Measurements from ENCODE around the gene TIE1. TPM values are rescaled to one million over a fixed set of nuclear protein-coding genes. Genes with fewer than 3 reads are reported as not detected.
"Not testable (repeated sequence)": the region's sequence is repeated elsewhere in the genome, so short reads cannot be mapped to it uniquely, and the experiment has no call there.

Gene TIE1
- total RNA-seq, 1 donor from 2014 or later, result 49.6 TPM

DNA sequence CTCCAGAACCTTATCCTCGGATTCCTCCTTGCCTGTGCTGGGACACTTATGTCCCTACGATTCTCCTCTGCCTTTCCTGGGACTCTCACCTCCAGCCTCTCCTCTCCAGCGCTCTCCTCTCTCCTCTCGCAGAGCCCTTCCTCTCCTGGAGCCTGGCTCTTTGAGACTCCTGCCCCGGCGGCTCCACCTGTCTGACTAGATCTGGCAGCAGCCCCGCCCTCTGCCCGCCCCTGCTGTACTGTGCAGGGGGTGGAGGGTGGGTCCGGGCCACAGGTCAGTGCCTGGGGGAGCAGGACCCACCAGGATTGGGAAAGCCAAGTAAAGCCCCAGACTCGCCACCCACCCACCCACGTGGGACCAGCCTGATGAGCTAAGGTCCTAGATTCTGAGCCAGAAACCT lies 65.4 kb downstream of the TIE1 start:
- Histone ChIP-seq H3K27me3 (ENCODE audit: control insufficient read depth in 3 of 3, insufficient read depth in 3 of 3, low read length in 3 of 3) (no peaks in the 10 kb centered on the region), H3K4me3 (ENCODE audit: low read length in 3 of 3) (no peak overlapping the region), H3K9me3 (ENCODE audit: control insufficient read depth in 3 of 3, low read length in 3 of 3) (no peaks in the 10 kb centered on the region), H3K36me3 (ENCODE audit: control insufficient read depth in 3 of 3, insufficient read depth in 3 of 3, low read length in 3 of 3) (peaks cover 40 to 43% (median 43%) of the 10 kb centered on the region in 3 donors), H3K27ac (ENCODE audit: low read depth, low read length) (no peak overlapping the region), H3K4me1 (ENCODE audit: control insufficient read depth in 3 of 3, insufficient read depth in 3 of 3, low read length in 3 of 3) (peaks cover 19 to 22% (median 20%) of the 10 kb centered on the region in 3 donors), H3K9ac (ENCODE audit: low read depth in 1 of 3, low read length in 3 of 3) (peak overlapping the region in 1 of 3 donors; percentile 40)

DNA sequence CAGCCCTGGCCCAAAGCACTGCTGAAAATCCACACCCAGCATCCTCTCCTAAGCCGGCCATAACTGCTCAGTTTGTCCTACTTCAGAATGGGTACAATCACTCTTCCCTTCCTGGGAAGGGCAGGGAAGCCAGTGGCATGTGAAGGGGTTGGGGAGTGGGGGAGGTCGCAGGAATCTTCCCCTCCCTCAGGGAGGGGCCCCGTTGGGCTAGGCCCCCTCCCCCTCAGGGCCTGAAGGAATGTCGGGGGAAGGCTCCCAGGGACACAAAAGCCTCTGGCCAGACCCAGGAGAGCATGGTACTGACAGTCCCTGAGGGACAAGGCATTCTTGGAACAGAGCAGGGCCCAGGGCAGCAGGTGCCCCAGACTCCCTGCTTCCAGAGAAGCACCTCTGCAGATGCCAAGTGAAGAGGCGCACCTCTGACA lies 65.8 kb downstream of the TIE1 start:
- Histone ChIP-seq H3K27me3 (ENCODE audit: control insufficient read depth in 3 of 3, insufficient read depth in 3 of 3, low read length in 3 of 3) (no peaks in the 10 kb centered on the region), H3K4me3 (ENCODE audit: low read length in 3 of 3) (peak overlapping the region; percentile 76 to 80 (median 78)), H3K9ac (ENCODE audit: low read depth in 1 of 3, low read length in 3 of 3) (peak overlapping the region; percentile 73 to 91 (median 79)), H3K4me1 (ENCODE audit: control insufficient read depth in 3 of 3, insufficient read depth in 3 of 3, low read length in 3 of 3) (peaks cover 19 to 22% (median 20%) of the 10 kb centered on the region in 3 donors), H3K36me3 (ENCODE audit: control insufficient read depth in 3 of 3, insufficient read depth in 3 of 3, low read length in 3 of 3) (peaks cover 36 to 43% (median 38%) of the 10 kb centered on the region in 3 donors), H3K9me3 (ENCODE audit: control insufficient read depth in 3 of 3, low read length in 3 of 3) (no peaks in the 10 kb centered on the region), H3K27ac (ENCODE audit: low read depth, low read length) (peak overlapping the region; percentile 79)

DNA sequence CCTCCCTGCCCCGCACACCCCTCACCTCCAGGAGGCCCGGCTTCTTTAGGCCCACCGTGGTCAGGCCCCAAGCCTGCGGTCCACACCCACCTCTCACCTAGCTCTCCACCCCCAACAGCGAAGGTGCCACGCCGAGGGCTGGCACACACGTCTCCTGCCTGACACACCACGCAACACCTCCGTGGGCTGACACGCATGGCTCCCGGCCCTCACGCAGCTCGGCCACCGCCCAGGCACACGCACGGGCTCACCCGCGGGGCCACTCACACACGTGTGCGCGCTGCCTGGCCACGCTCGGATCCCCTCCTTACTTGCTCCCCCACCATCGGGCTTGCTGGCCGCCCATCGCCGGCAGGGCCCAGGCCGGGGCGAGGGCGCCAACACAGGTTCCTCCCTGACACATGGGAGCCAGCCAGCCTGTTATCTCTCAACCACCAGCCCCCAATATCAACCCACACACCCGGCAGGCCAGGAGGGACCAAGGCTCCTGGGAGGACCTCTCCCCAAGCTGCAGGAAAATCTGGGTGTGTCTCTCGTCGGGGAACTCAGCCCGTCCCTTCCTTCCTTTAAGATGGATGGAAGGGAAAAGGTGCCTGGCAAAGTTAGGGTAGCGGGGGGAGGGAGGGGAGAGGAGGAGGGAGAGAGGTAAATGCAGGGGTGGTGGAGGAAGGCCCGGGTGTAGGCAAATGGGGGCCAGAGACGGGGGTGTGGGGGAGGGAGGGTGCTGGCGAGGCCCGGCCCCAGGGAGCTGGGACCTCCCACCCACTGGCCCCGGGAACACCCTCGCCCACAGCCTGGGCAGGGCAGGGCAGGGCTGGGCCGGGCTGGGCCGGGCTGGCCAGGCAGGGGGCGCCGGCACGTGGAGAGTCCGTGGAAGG lies 66.5 kb downstream of the TIE1 start:
- no peaks in the 10 kb centered on the region for H3K9me3 ChIP-seq (ENCODE audit: control insufficient read depth in 3 of 3, low read length in 3 of 3)
- H3K36me3 ChIP-seq (ENCODE audit: control insufficient read depth in 3 of 3, insufficient read depth in 3 of 3, low read length in 3 of 3), result peaks cover 32 to 38% (median 32%) of the 10 kb centered on the region in 3 donors
- peaks cover 19 to 22% (median 20%) of the 10 kb centered on the region in 3 donors for H3K4me1 ChIP-seq (ENCODE audit: control insufficient read depth in 3 of 3, insufficient read depth in 3 of 3, low read length in 3 of 3)
- peak overlapping the region; percentile 73 to 91 (median 79) for H3K9ac ChIP-seq (ENCODE audit: low read depth in 1 of 3, low read length in 3 of 3)
- no peaks in the 10 kb centered on the region for H3K27me3 ChIP-seq (ENCODE audit: control insufficient read depth in 3 of 3, insufficient read depth in 3 of 3, low read length in 3 of 3)
- peak overlapping the region; percentile 76 to 80 (median 78) for H3K4me3 ChIP-seq (ENCODE audit: low read length in 3 of 3)
- peak overlapping the region; percentile 79 for H3K27ac ChIP-seq (ENCODE audit: low read depth, low read length)

DNA sequence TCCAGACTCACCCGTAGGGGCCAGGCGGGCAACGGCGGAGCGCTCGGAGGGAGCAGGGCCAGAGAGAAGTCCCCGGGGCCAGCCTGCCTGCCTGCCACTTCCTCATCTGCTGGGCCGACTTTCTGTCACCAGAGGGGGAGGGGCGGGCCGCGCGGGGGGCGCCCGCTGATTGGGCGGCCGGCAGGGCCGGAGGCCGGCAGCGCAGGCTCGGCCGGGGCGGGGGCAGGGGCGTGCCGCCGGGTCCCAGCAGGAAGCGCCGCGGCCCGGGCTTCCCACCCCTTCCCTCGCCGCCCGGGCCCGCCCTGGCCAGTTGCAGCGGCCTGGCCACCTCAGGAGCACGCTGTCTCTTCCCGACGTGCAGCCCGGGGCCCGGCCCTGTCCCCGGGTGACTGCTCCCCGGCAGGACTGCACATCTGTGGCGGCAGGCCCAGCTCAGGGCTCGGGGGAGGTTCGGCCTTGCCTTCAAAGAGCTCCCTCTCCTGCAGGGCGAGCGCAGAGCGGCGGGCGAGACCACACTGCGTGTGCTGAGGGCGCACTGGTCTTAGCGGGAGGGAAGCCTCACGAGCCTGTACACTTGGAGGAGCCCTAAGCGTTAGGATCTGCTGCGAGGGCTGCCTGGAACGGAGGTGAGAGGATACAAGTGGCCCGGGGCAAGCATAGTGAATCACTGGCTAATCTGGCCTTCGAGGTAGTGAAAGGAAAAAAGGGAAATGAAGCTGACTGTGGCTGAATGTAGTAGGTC lies 67.3 kb downstream of the TIE1 start, which contains the start of gene ELOVL1:
ELOVL1 (minus strand) TSS at position 108 of the 742 bp plus-strand sequence. CDS start 2,402 bp downstream, outside the sequence.
- peak within 1 kb of the TSS; percentile 78 to 82 (median 80) for H3K4me3 ChIP-seq (ENCODE audit: low read length in 3 of 3)
- no peaks in the 10 kb centered on the region for H3K9me3 ChIP-seq (ENCODE audit: control insufficient read depth in 3 of 3, low read length in 3 of 3)
- H3K4me1 ChIP-seq (ENCODE audit: control insufficient read depth in 3 of 3, insufficient read depth in 3 of 3, low read length in 3 of 3), result peaks cover 19 to 24% (median 20%) of the 10 kb centered on the region in 3 donors
- peak within 1 kb of the TSS; percentile 79 to 91 (median 81) for H3K9ac ChIP-seq (ENCODE audit: low read depth in 1 of 3, low read length in 3 of 3)
- H3K27ac ChIP-seq (ENCODE audit: low read depth, low read length), result peak within 1 kb of the TSS; percentile 79
- H3K36me3 ChIP-seq (ENCODE audit: control insufficient read depth in 3 of 3, insufficient read depth in 3 of 3, low read length in 3 of 3), result peaks cover 26 to 38% (median 27%) of the 10 kb centered on the region in 3 donors
- H3K27me3 ChIP-seq (ENCODE audit: control insufficient read depth in 3 of 3, insufficient read depth in 3 of 3, low read length in 3 of 3), result no peaks in the 10 kb centered on the region

DNA sequence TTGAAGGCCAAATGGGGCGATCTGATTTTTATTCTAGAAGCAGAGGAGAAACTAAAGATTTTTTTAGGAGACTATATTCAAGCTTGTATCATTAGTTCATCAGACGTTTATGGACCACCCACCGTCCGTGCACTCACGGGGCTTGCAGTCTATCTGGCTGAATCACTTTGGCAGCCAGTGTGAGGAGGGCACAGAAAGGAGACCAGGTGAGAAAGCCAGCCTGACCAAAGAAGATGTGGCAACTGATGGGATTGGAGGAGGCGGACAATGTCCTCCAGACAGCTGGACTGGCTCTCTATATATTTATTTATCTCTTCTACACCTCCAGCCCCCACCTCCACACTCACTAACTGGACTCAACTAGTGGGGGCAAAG lies 67.9 kb downstream of the TIE1 start:
- Histone ChIP-seq H3K4me1 (ENCODE audit: control insufficient read depth in 3 of 3, insufficient read depth in 3 of 3, low read length in 3 of 3) (peaks cover 19 to 30% (median 20%) of the 10 kb centered on the region in 3 donors), H3K9me3 (ENCODE audit: control insufficient read depth in 3 of 3, low read length in 3 of 3) (no peaks in the 10 kb centered on the region), H3K27me3 (ENCODE audit: control insufficient read depth in 3 of 3, insufficient read depth in 3 of 3, low read length in 3 of 3) (no peaks in the 10 kb centered on the region), H3K27ac (ENCODE audit: low read depth, low read length) (peak overlapping the region; percentile 75), H3K4me3 (ENCODE audit: low read length in 3 of 3) (peak overlapping the region; percentile 72 to 82 (median 80)), H3K9ac (ENCODE audit: low read depth in 1 of 3, low read length in 3 of 3) (peak overlapping the region; percentile 79 to 91 (median 81)), H3K36me3 (ENCODE audit: control insufficient read depth in 3 of 3, insufficient read depth in 3 of 3, low read length in 3 of 3) (peaks cover 22 to 32% (median 22%) of the 10 kb centered on the region in 3 donors)

DNA sequence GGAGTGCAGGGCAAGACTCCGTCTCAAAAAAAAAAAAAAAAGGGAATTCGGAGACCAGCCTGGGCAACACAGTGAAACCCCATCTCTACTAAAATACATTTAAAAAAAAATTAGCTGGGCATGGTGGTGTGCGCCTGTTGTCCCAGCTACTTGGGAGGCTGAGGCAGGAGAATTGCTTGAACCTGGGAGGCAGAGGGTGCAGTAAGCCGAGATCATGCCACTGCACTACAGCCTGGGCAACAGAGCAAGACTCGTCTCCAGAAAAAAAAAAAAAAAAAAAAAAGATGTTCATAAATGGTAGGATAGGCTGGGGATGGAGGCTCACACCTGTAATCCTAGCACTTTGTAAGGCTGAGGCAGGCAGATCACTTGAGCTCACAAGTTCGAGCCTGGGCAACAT lies 69.0 kb downstream of the TIE1 start:
- not testable (repeated sequence) for H3K27me3 ChIP-seq (ENCODE audit: control insufficient read depth in 3 of 3, insufficient read depth in 3 of 3, low read length in 3 of 3); H3K9ac ChIP-seq (ENCODE audit: low read depth in 1 of 3, low read length in 3 of 3); H3K4me3 ChIP-seq (ENCODE audit: low read length in 3 of 3); H3K27ac ChIP-seq (ENCODE audit: low read depth, low read length); H3K9me3 ChIP-seq (ENCODE audit: control insufficient read depth in 3 of 3, low read length in 3 of 3)
- peaks cover 19 to 31% (median 20%) of the 10 kb centered on the region in 3 donors for H3K4me1 ChIP-seq (ENCODE audit: control insufficient read depth in 3 of 3, insufficient read depth in 3 of 3, low read length in 3 of 3)
- peaks cover 10 to 21% (median 13%) of the 10 kb centered on the region in 3 donors for H3K36me3 ChIP-seq (ENCODE audit: control insufficient read depth in 3 of 3, insufficient read depth in 3 of 3, low read length in 3 of 3)

DNA sequence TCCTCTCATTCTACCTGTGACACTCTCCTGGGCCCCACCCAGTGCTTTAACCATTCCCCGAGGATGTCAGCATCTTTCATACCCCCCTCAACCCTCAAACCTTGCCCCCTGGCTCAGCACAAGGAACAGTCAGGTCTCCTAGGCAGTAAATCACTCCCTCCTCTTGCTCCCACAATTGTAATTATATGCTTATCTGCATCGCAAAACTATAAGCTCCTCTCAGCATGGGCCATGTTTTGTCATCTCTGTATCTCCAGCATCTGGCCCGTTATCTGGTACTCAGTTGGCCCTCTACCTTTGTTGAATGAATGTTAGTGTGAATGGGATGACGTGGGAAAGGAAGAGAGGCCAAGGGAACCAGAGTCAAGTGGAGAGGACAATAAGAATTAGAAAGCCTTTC lies 69.8 kb downstream of the TIE1 start:
- peaks cover 19 to 31% (median 20%) of the 10 kb centered on the region in 3 donors for H3K4me1 ChIP-seq (ENCODE audit: control insufficient read depth in 3 of 3, insufficient read depth in 3 of 3, low read length in 3 of 3)
- no peak overlapping the region for H3K9ac ChIP-seq (ENCODE audit: low read depth in 1 of 3, low read length in 3 of 3)
- H3K36me3 ChIP-seq (ENCODE audit: control insufficient read depth in 3 of 3, insufficient read depth in 3 of 3, low read length in 3 of 3), result peaks cover 2 to 13% (median 6%) of the 10 kb centered on the region in 3 donors
- H3K27ac ChIP-seq (ENCODE audit: low read depth, low read length), result no peak overlapping the region
- no peaks in the 10 kb centered on the region for H3K9me3 ChIP-seq (ENCODE audit: control insufficient read depth in 3 of 3, low read length in 3 of 3)
- no peak overlapping the region for H3K4me3 ChIP-seq (ENCODE audit: low read length in 3 of 3)
- no peaks in the 10 kb centered on the region for H3K27me3 ChIP-seq (ENCODE audit: control insufficient read depth in 3 of 3, insufficient read depth in 3 of 3, low read length in 3 of 3)

DNA sequence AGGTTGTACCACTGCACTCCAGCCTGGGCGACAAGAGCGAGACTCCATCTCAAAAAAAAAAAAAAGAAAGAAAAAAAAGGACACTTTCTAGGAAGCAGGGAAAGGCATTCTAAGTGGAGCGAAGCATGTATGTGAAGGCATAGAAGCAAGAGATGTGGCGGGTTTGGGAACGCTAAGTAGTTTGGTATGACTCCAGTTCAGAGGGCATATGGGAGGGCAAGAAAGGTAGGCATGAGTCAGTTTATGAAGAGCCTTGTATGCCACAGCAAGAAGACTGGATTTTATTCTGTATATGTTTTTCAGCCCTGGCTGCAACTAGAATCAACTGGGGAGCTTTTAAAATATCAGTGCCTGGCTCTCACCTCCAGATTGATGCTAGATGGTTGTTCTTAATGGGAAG lies 71.4 kb downstream of the TIE1 start:
- Histone ChIP-seq H3K4me1 (ENCODE audit: control insufficient read depth in 3 of 3, insufficient read depth in 3 of 3, low read length in 3 of 3) (peaks cover 11 to 23% (median 12%) of the 10 kb centered on the region in 3 donors), H3K9me3 (ENCODE audit: control insufficient read depth in 3 of 3, low read length in 3 of 3) (no peaks in the 10 kb centered on the region), H3K36me3 (ENCODE audit: control insufficient read depth in 3 of 3, insufficient read depth in 3 of 3, low read length in 3 of 3) (peaks cover 2 to 15% (median 12%) of the 10 kb centered on the region in 3 donors), H3K4me3 (ENCODE audit: low read length in 3 of 3) (no peak overlapping the region), H3K27ac (ENCODE audit: low read depth, low read length) (no peak overlapping the region), H3K27me3 (ENCODE audit: control insufficient read depth in 3 of 3, insufficient read depth in 3 of 3, low read length in 3 of 3) (no peaks in the 10 kb centered on the region), H3K9ac (ENCODE audit: low read depth in 1 of 3, low read length in 3 of 3) (no peak overlapping the region)
